ENCODE results near the gene BRME1. TPM values are rescaled to one million over a fixed set of nuclear protein-coding genes. Genes with fewer than 3 reads are reported as not detected.
A peak's percentile ranks its signal among the peaks of the same experiment; 100 is the strongest.

The BRME1 gene
- 1 to 10 TPM; 2.0 to 2.3 TPM for total RNA-seq
- polyA plus RNA-seq = 1 to 10 TPM; 1.8 to 3.1 TPM
- long read RNA-seq, donor 1, partial matches to known transcripts = 2 of 4 reads
- long read RNA-seq, donor 1, other reads (novel, unspliced or antisense) = 1 of 4 reads
- long read RNA-seq, donor 2 = 0 reads

GRCh38 chr19:13905634-13906520 lies at the start of gene BRME1, which contains the start of gene CC2D1A:
BRME1 (minus strand) TSS chr19:13906117; CDS start chr19:13904892, 1,225 bp downstream.
CC2D1A (plus strand) TSS chr19:13906201; CDS start chr19:13906442, 241 bp downstream.
- H3K4me3 ChIP-seq (ENCODE audit: low read length in 2 of 2) = peak within 1 kb of the TSS; percentile 72 to 76
- H3K36me3 ChIP-seq (ENCODE audit: control insufficient read depth in 1 of 2, insufficient read depth in 2 of 2, low read length in 1 of 2) = no peaks in the 10 kb centered on the region
- H3K4me1 ChIP-seq (ENCODE audit: control insufficient read depth in 1 of 2, insufficient read depth in 2 of 2, low read length in 2 of 2) = no peaks in the 10 kb centered on the region
- H3K27me3 ChIP-seq (ENCODE audit: control insufficient read depth in 1 of 2, insufficient read depth in 2 of 2, low read length in 1 of 2) = no peaks in the 10 kb centered on the region
- H3K9me3 ChIP-seq (ENCODE audit: control insufficient read depth, low read length) = no peaks in the 10 kb centered on the region
- 4% methylated on average over 61 to 86 of the region's 86 CpGs for WGBS, 2 donors
- intact Hi-C loops (cut with DNase I) = loop anchor here in 1 of 2 donors (1.0 kb wide), 1 partner anchor 26 kb away; no protein-coding TSS in a partner anchor
- no peak within 1 kb of the TSS for H3K27ac ChIP-seq (ENCODE audit: low read depth in 1 of 2, low read length in 2 of 2)
- DNase-seq (peak; percentile 95 to 98), ATAC-seq (ENCODE audit: low FRiP score) (peak; percentile 96)

- Histone ChIP-seq H3K27me3 (ENCODE audit: control insufficient read depth in 1 of 2, insufficient read depth in 2 of 2, low read length in 1 of 2) (no peaks in the 10 kb centered on the region), H3K27ac (ENCODE audit: low read depth in 1 of 2, low read length in 2 of 2) (no peak overlapping the region), H3K9me3 (ENCODE audit: control insufficient read depth, low read length) (no peaks in the 10 kb centered on the region), H3K4me1 (ENCODE audit: control insufficient read depth in 1 of 2, insufficient read depth in 2 of 2, low read length in 2 of 2) (no peaks in the 10 kb centered on the region), H3K36me3 (ENCODE audit: control insufficient read depth in 1 of 2, insufficient read depth in 2 of 2, low read length in 1 of 2) (peaks cover 0 to 3% of the 10 kb centered on the region in 2 donors), H3K4me3 (ENCODE audit: low read length in 2 of 2) (no peak overlapping the region)
- intact Hi-C loops (cut with DNase I) = loop anchor here (5.0 to 10.0 kb wide), 2 partner anchors 48 to 51 kb away; partner anchors contain the start of gene RFX1 (in 1 of the 2)
- WGBS, 2 donors = 92 to 93% methylated on average over 14 to 15 of the region's 15 CpGs
- ATAC-seq (ENCODE audit: low FRiP score) (no peak), DNase-seq (peak in 1 of 2 donors; percentile 67)
These were observed 48.3 kb upstream of the BRME1 start for GRCh38 chr19:13954185-13954584.

GRCh38 chr19:13952931-13953531 lies 47.1 kb upstream of the BRME1 start:
- intact Hi-C loops (cut with DNase I) = loop anchor here (2.0 to 10.0 kb wide), 3 partner anchors 24 to 52 kb away; partner anchors contain the start of gene RFX1 (in 1 of the 2)
- H3K27me3 ChIP-seq (ENCODE audit: control insufficient read depth in 1 of 2, insufficient read depth in 2 of 2, low read length in 1 of 2) = no peaks in the 10 kb centered on the region
- H3K4me3 ChIP-seq (ENCODE audit: low read length in 2 of 2) = peak overlapping the region; percentile 88 to 92
- H3K9me3 ChIP-seq (ENCODE audit: control insufficient read depth, low read length) = no peaks in the 10 kb centered on the region
- no peak overlapping the region for H3K27ac ChIP-seq (ENCODE audit: low read depth in 1 of 2, low read length in 2 of 2)
- H3K4me1 ChIP-seq (ENCODE audit: control insufficient read depth in 1 of 2, insufficient read depth in 2 of 2, low read length in 2 of 2) = no peaks in the 10 kb centered on the region
- ATAC-seq (ENCODE audit: low FRiP score) = no peak
- H3K36me3 ChIP-seq (ENCODE audit: control insufficient read depth in 1 of 2, insufficient read depth in 2 of 2, low read length in 1 of 2) = peaks cover 0 to 3% of the 10 kb centered on the region in 2 donors
- 0 to 2% methylated on average over 13 of the region's 13 CpGs for WGBS, 2 donors
- DNase-seq = peak in 1 of 2 donors; percentile 76

- WGBS, 2 donors = 0 to 1% methylated on average over 49 to 65 of the region's 65 CpGs
- no peaks in the 10 kb centered on the region for H3K9me3 ChIP-seq (ENCODE audit: control insufficient read depth, low read length)
- DNase-seq = peak; percentile 99 to 100
- intact Hi-C loops (cut with DNase I) = loop anchor here (2.0 to 10.0 kb wide), 3 partner anchors 24 to 52 kb away; partner anchors contain the start of gene RFX1 (in 1 of the 2)
- H3K4me3 ChIP-seq (ENCODE audit: low read length in 2 of 2) = peak within 1 kb of the TSS; percentile 88 to 92
- H3K27me3 ChIP-seq (ENCODE audit: control insufficient read depth in 1 of 2, insufficient read depth in 2 of 2, low read length in 1 of 2) = no peaks in the 10 kb centered on the region
- ATAC-seq (ENCODE audit: low FRiP score) = peak; percentile 99
- H3K36me3 ChIP-seq (ENCODE audit: control insufficient read depth in 1 of 2, insufficient read depth in 2 of 2, low read length in 1 of 2) = peaks cover 0 to 3% of the 10 kb centered on the region in 2 donors
- no peaks in the 10 kb centered on the region for H3K4me1 ChIP-seq (ENCODE audit: control insufficient read depth in 1 of 2, insufficient read depth in 2 of 2, low read length in 2 of 2)
- peak within 1 kb of the TSS in 1 of 2 donors; percentile 49 for H3K27ac ChIP-seq (ENCODE audit: low read depth in 1 of 2, low read length in 2 of 2)
These were observed 46.4 kb upstream of the BRME1 start, which contains the start of gene DCAF15 for GRCh38 chr19:13952154-13952930. DCAF15 (plus strand) TSS chr19:13952509; CDS start chr19:13952513, 4 bp downstream.

- 10% methylated on average over 20 of the region's 20 CpGs for WGBS, 2 donors
- Histone ChIP-seq H3K27me3 (ENCODE audit: control insufficient read depth in 1 of 2, insufficient read depth in 2 of 2, low read length in 1 of 2) (no peaks in the 10 kb centered on the region), H3K4me1 (ENCODE audit: control insufficient read depth in 1 of 2, insufficient read depth in 2 of 2, low read length in 2 of 2) (no peaks in the 10 kb centered on the region), H3K27ac (ENCODE audit: low read depth in 1 of 2, low read length in 2 of 2) (no peak overlapping the region), H3K4me3 (ENCODE audit: low read length in 2 of 2) (peak overlapping the region in 1 of 2 donors; percentile 23), H3K36me3 (ENCODE audit: control insufficient read depth in 1 of 2, insufficient read depth in 2 of 2, low read length in 1 of 2) (peaks cover 0 to 3% of the 10 kb centered on the region in 2 donors), H3K9me3 (ENCODE audit: control insufficient read depth, low read length) (no peaks in the 10 kb centered on the region)
- intact Hi-C loops (cut with DNase I) = loop anchor here (1.0 to 10.0 kb wide), 4 partner anchors 25 to 71 kb away; partner anchors contain the start of gene RFX1 (in 1 of the 2)
- ATAC-seq (ENCODE audit: low FRiP score) (no peak), DNase-seq (no peak)
These were observed 45.9 kb upstream of the BRME1 start for GRCh38 chr19:13951799-13952153.

GRCh38 chr19:13951043-13951442 lies 45.1 kb upstream of the BRME1 start:
- Histone ChIP-seq H3K27me3 (ENCODE audit: control insufficient read depth in 1 of 2, insufficient read depth in 2 of 2, low read length in 1 of 2) (no peaks in the 10 kb centered on the region), H3K27ac (ENCODE audit: low read depth in 1 of 2, low read length in 2 of 2) (no peak overlapping the region), H3K9me3 (ENCODE audit: control insufficient read depth, low read length) (no peaks in the 10 kb centered on the region), H3K4me1 (ENCODE audit: control insufficient read depth in 1 of 2, insufficient read depth in 2 of 2, low read length in 2 of 2) (no peaks in the 10 kb centered on the region), H3K4me3 (ENCODE audit: low read length in 2 of 2) (no peak overlapping the region), H3K36me3 (ENCODE audit: control insufficient read depth in 1 of 2, insufficient read depth in 2 of 2, low read length in 1 of 2) (no peaks in the 10 kb centered on the region)
- WGBS, 2 donors = 86 to 98% methylated on average over 2 of the region's 2 CpGs
- ATAC-seq (ENCODE audit: low FRiP score) (no peak), DNase-seq (no peak)
- intact Hi-C loops (cut with DNase I) = loop anchor here (1.0 to 10.0 kb wide), 3 partner anchors 51 to 71 kb away; partner anchors contain the start of gene RFX1 (in 1 of the 2)

GRCh38 chr19:13946414-13946813 lies 40.5 kb upstream of the BRME1 start:
- intact Hi-C loops (cut with DNase I) = no loop called here
- no peak for ATAC-seq (ENCODE audit: low FRiP score)
- no peak for DNase-seq
- no peak overlapping the region for H3K4me3 ChIP-seq (ENCODE audit: low read length in 2 of 2)
- H3K36me3 ChIP-seq (ENCODE audit: control insufficient read depth in 1 of 2, insufficient read depth in 2 of 2, low read length in 1 of 2) = no peaks in the 10 kb centered on the region
- H3K27ac ChIP-seq (ENCODE audit: low read depth in 1 of 2, low read length in 2 of 2) = no peak overlapping the region
- 94% methylated on average over 4 of the region's 4 CpGs for WGBS, 2 donors
- H3K27me3 ChIP-seq (ENCODE audit: control insufficient read depth in 1 of 2, insufficient read depth in 2 of 2, low read length in 1 of 2) = no peaks in the 10 kb centered on the region
- H3K4me1 ChIP-seq (ENCODE audit: control insufficient read depth in 1 of 2, insufficient read depth in 2 of 2, low read length in 2 of 2) = no peaks in the 10 kb centered on the region
- H3K9me3 ChIP-seq (ENCODE audit: control insufficient read depth, low read length) = no peaks in the 10 kb centered on the region
